Heart left ventricle (tissue), 16 donors: Measurements from ENCODE around the gene GPR107. TPM values are rescaled to one million over a fixed set of nuclear protein-coding genes. Genes with fewer than 3 reads are reported as not detected.
A peak's percentile ranks its signal among the peaks of the same experiment; 100 is the strongest.

Experiments used
- ATAC-seq, 4 donors: fragments of 200-7000 bp; cut with Tn5 transposase; one replicate each; pipeline ENCODE4 v1.9.1; 2020 to 2022; ENCODE audit warnings: moderate library complexity in 4 of 4, mild to moderate bottlenecking in 3 of 4, moderate number of reproducible peaks in 1 of 4
- DNase-seq, 5 donors: peaks; one replicate each; pipeline ENCODE4 v3.0.0-alpha.2; 2020
- H3K27ac ChIP-seq, 12 donors: fragments of 200-600 bp; sonication (generic) in 4 of 12; one replicate each; pipeline versions ENCODE4 v1.5.0 to v1.8.0; 2016 to 2022; ENCODE audit warnings: mild to moderate bottlenecking in 2 of 12
- H3K27me3 ChIP-seq, 9 donors: fragments of 200-600 bp; sonication (generic) in 2 of 9; one replicate each; pipeline versions ENCODE4 v1.5.1 to v1.8.0; 2016 to 2022; ENCODE audit warnings: mild to moderate bottlenecking in 3 of 9
- H3K36me3 ChIP-seq, 9 donors: fragments of 200-600 bp; sonication (generic) in 2 of 9; one replicate each; pipeline versions ENCODE4 v1.5.0 to v1.8.0; 2018 to 2022; ENCODE audit warnings: mild to moderate bottlenecking in 2 of 9
- H3K4me1 ChIP-seq, 12 donors: fragments of 200-600 bp; sonication (generic) in 4 of 12; one replicate each; pipeline versions ENCODE4 v1.5.0 to v1.8.0; 2016 to 2022; ENCODE audit warnings: mild to moderate bottlenecking in 3 of 12
- H3K4me3 ChIP-seq, 12 donors: fragments of 200-600 bp; sonication (generic) in 4 of 12; one replicate each; pipeline versions ENCODE4 v1.5.0 to v1.8.0; 2017 to 2022; ENCODE audit warnings: mild to moderate bottlenecking in 9 of 12, moderate library complexity in 4 of 12
- H3K9me3 ChIP-seq, 12 donors: fragments of 200-600 bp; sonication (generic) in 4 of 12; one replicate each; pipeline versions ENCODE4 v1.5.0 to v1.8.0; 2016 to 2022; ENCODE audit warnings: mild to moderate bottlenecking in 1 of 12
- POLR2A ChIP-seq, 2 donors: fragments of 450-650 bp; IDR thresholded peaks; one replicate each; pipeline ENCODE4 v1.6.1; 2017; ENCODE audit warnings: antibody characterized with exemption in 2 of 2, mild to moderate bottlenecking in 2 of 2, moderate library complexity in 2 of 2
- WGBS, 4 donors: extraction: QIAGEN DNeasy Blood & Tissue Kit in 2 of 4; methylation state at CpG; one replicate each; pipeline versions ENCODE4 v1.1.5 to v1.1.7; 2013 to 2018; 5-methylcytosine and 5-hydroxymethylcytosine counted together
- intact Hi-C, 10 donors: fragments of 100-400 bp; cut with DNase I; formaldehyde crosslinking; loops; one replicate each; pipeline versions ENCODE4 v1.11.1 to v1.14.2; 2022
- polyA plus RNA-seq, 2 donors: library from polyadenylated mRNA; stranded (reverse); fragments of 200-250 nt; gene quantifications; one replicate each; pipeline ENCODE4 v1.2.3, GENCODE V29; 2013
- total RNA-seq, 9 donors: library from RNA; depleted of rRNA in 2 of 9; stranded (reverse); fragments of >200 nt in 2 of 9; fragmentation: NEBNext Ultra II Directional in 3 of 9; extraction: Animal tissue kit (Norgen Biotek cat#: 25700) in 3 of 9; gene quantifications; one replicate each; pipeline versions ENCODE4 v1.1.0 to v1.2.4, GENCODE V29; 2016 to 2023
- TF ChIP-seq, protein P1 (sequence below), 12 donors: fragments of 200-600 bp; sonication (generic) in 4 of 12; IDR thresholded peaks; one replicate each; pipeline versions ENCODE4 v1.5.0 to v1.8.0; 2018 to 2022; ENCODE audit warnings: antibody characterized with exemption in 12 of 12, mild to moderate bottlenecking in 5 of 12
- donor health status: ischemic (EF 13 %, LVEDD 7.1; RV severe dilation, severe dysfunction).
- donor health status: healthy with polysubstance abuse.
- donor health status: DM: no; HTN: yes; CAD: no.
- donor health status: DM: no; HTN: no; CAD: no.
- donor health status: ischemic (EF 25% LVEDD 6.9; RV normal size, moderate dysfunction).
- donor health status: ischemic (EF 25% LVEDD 5.7; RV mildly dilated, moderate dysfunction).
- donor health status: healthy.
- donor health status: DM: yes; HTN: yes; CAD: no.
- donor health status: ischemic (EF 35%, LVEDD 5.7; RV mildly dilated, moderate dysfunction).
- donor health status: nonischemic (EF 11% LVEDD 7.7; RV severe dilation, severe dysfunction).
- donor health status: DM: yes; HTN: yes; CAD: no.
- donor health status: PGD.
- donor health status: ischemic (EF 29% LVEDD 5.4; RV normal size, mild dysfunction).
- donor health status: nonischemic (EF 23%, LVEDD 6.1; RV moderate dilation, normal function).

The GPR107 gene
- total and polyA plus RNA-seq, 11 donors: 7.0 to 33.2 (median 21.3) TPM

DNA sequence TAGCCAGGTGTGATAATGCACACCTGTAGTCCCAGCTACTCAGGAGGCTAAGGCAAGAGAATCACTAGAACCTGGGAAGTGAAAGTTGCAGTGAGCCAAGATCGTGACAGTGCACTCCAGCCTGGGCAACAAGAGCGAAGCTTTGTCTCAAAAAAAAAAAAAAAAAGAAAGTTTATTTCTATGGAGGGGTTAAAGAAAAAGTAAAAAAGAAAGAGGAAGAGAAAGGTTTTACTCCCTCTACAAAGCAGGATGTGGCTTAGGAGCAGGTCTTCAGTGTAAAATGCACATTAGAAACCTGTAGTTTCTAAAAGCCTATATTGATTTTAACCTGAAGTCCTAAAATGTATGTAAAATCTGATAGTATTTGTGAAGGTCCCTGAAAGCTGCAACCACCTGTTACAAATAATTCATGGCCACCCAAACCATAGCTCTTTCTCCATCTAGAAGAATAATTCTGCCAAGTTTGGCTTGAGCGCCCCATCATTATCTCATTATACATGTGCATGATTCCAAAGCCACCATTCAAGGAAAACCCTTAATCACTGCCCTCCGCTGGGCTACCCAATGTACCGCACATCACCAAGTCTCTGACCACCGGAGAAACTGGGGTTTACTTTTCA is 14.1 kb upstream of the GPR107 start:
- no peaks in the 10 kb centered on the region for H3K27me3 ChIP-seq
- peak overlapping the region in 3 of 12 donors; percentile 13 to 94 (median 22) for H3K4me3 ChIP-seq
- intact Hi-C loops: loop anchor here in 6 of 10 donors (5.0 to 10.0 kb wide), 5 partner anchors 72 to 152 kb away; no protein-coding TSS in a partner anchor
- no peak for ATAC-seq
- TF ChIP-seq, protein P1, sequence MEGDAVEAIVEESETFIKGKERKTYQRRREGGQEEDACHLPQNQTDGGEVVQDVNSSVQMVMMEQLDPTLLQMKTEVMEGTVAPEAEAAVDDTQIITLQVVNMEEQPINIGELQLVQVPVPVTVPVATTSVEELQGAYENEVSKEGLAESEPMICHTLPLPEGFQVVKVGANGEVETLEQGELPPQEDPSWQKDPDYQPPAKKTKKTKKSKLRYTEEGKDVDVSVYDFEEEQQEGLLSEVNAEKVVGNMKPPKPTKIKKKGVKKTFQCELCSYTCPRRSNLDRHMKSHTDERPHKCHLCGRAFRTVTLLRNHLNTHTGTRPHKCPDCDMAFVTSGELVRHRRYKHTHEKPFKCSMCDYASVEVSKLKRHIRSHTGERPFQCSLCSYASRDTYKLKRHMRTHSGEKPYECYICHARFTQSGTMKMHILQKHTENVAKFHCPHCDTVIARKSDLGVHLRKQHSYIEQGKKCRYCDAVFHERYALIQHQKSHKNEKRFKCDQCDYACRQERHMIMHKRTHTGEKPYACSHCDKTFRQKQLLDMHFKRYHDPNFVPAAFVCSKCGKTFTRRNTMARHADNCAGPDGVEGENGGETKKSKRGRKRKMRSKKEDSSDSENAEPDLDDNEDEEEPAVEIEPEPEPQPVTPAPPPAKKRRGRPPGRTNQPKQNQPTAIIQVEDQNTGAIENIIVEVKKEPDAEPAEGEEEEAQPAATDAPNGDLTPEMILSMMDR (IDR thresholded peaks at IDR 0.05): peak in 1 of 12 donors; percentile 11
- TF ChIP-seq POLR2A (IDR thresholded peaks at IDR 0.05): no peak
- H3K9me3 ChIP-seq: no peaks in the 10 kb centered on the region
- peak overlapping the region in 2 of 12 donors; percentile 96 to 97 for H3K27ac ChIP-seq
- DNase-seq: no peak
- 81 to 92% (median 88%) methylated on average over 6 of the region's 6 CpGs for WGBS, 4 donors
- H3K36me3 ChIP-seq: no peaks in the 10 kb centered on the region
- H3K4me1 ChIP-seq: peaks cover 0 to 82% (median 25%) of the 10 kb centered on the region in 12 donors

DNA sequence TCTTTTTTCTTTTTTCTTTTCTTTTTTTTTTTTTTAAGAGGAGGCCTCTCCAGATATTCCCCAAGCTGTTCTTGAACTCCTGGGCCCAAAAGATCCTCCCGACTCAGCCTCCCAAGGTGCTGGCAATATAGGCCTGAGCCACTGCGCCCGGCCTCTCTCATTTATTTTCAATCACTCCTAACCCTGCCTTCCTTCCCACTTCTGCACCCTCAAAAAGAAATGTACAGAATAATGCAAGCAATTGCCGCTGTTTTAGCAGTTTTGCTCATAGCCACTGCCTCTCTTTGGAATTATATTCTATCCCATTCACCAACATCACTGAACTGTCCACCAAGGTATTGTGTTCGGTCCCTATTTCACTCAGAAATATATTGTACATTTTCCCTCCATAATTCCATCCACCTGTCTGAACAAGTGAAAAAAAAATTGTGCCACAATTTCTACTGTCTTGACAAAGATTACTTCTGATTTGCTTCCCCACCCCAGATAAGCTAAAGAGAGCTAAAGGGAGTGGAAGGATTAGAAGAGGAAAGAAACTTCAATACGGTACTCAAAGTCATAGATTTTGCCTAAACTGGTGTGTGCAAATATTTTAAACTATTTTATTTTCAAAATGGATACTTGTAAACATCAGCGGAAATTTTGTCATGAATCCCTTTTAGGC is 12.6 kb upstream of the GPR107 start:
- ATAC-seq (no peak), DNase-seq (no peak)
- WGBS, 4 donors: 74 to 82% (median 78%) methylated on average over 7 of the region's 7 CpGs
- TF ChIP-seq, protein P1 (IDR thresholded peaks at IDR 0.05): no peak
- no peak for TF ChIP-seq POLR2A (IDR thresholded peaks at IDR 0.05)
- intact Hi-C loops: loop anchor here in 5 of 10 donors (5.0 to 10.0 kb wide), 5 partner anchors 74 to 154 kb away; no protein-coding TSS in a partner anchor
- no peaks in the 10 kb centered on the region for H3K9me3 ChIP-seq
- peaks cover 0 to 82% (median 28%) of the 10 kb centered on the region in 12 donors for H3K4me1 ChIP-seq
- H3K27ac ChIP-seq: peak overlapping the region in 7 of 12 donors; percentile 91 to 97 (median 96)
- peak overlapping the region in 9 of 12 donors; percentile 65 to 97 (median 94) for H3K4me3 ChIP-seq
- H3K36me3 ChIP-seq: no peaks in the 10 kb centered on the region
- no peaks in the 10 kb centered on the region for H3K27me3 ChIP-seq

DNA sequence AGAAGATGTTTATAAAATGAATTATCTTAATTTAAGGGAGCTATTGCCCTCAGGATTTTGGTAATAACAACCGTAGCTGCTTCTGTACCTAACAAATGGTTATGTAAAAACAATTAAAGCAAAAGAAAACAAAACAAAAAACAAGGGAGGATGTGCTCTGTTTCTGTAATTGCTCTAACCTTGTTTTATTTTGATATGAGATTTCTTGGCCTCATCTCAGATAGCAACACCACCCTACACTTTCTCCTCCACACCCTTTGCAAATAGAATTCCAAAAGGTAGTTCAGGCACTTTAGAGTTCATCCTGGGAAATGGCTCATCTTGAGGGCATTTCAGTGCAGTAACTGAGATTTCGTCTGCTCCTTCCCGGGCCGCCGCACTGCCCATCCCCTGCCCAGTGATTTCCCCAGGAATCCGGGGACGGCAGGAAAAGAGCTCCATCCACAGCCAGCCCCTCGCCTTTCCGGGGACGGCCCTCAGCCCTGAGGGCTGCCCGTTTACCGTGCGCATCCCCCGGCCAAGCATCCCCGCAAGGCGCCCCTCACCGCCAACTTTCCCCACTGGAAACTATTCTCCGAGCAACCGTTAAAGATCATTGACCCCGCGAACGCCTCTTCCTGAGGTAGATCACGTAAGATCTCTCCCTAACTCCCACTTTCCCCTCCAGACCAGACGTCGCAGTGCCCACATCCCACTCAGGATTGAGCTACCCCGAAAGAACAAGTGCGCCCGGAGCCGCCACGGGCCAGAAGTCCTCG is 11.9 kb upstream of the GPR107 start:
- peak overlapping the region; percentile 65 to 97 (median 94) for H3K4me3 ChIP-seq
- peaks cover 0 to 78% (median 24%) of the 10 kb centered on the region in 12 donors for H3K4me1 ChIP-seq
- ATAC-seq: peak in 1 of 4 donors; percentile 2
- H3K27ac ChIP-seq: peak overlapping the region; percentile 89 to 97 (median 94)
- intact Hi-C loops: loop anchor here in 7 of 10 donors (2.0 to 10.0 kb wide), 6 partner anchors 75 to 157 kb away; no protein-coding TSS in a partner anchor
- no peaks in the 10 kb centered on the region for H3K27me3 ChIP-seq
- peak in 3 of 5 donors; percentile 21 to 68 (median 29) for DNase-seq
- TF ChIP-seq, protein P1 (IDR thresholded peaks at IDR 0.05): no peak
- peak in 1 of 2 donors; percentile 9 for TF ChIP-seq POLR2A (IDR thresholded peaks at IDR 0.05)
- H3K36me3 ChIP-seq: no peaks in the 10 kb centered on the region
- 1 to 2% (median 2%) methylated on average over 30 to 31 of the region's 31 CpGs for WGBS, 4 donors
- no peaks in the 10 kb centered on the region for H3K9me3 ChIP-seq
